Keratinocyte (primary cell): Measurements from ENCODE around the gene NAV3. TPM values are rescaled to one million over a fixed set of nuclear protein-coding genes. Genes with fewer than 3 reads are reported as not detected.
A peak's percentile ranks its signal among the peaks of the same experiment; 100 is the strongest.

ENCODE experiments used
- DNase-seq: peaks from one replicate; pipeline ENCODE4 v3.0.0-alpha.2; 2011; ENCODE audit warnings: low read depth, missing footprints, low spot score
- FAIRE-seq: peaks from 2 replicates; lab custom pipeline; 2011; peaks lifted over from hg19 to GRCh38; lab: Jason Lieb, UNC
- H2AFZ ChIP-seq: 2 replicates; pipeline ENCODE4 v1.6.0; 2012; ENCODE audit warnings: low read length, control low read depth, inconsistent platforms; ENCODE audit not compliant: control insufficient read depth
- H3K27ac ChIP-seq: 2 replicates; pipeline ENCODE4 v1.5.1; 2011; ENCODE audit warnings: low read length; ENCODE audit not compliant: control insufficient read depth, insufficient read depth
- H3K27me3 ChIP-seq: 3 replicates; pipeline ENCODE4 v1.6.0; 2011; ENCODE audit warnings: low read length; ENCODE audit not compliant: control insufficient read depth, insufficient read depth; ENCODE audit errors: extremely low read depth
- H3K36me3 ChIP-seq, 2 experiments: 2 replicates in 1 of 2; 3 replicates in 1 of 2; pipeline ENCODE4 v1.5.1; 2011; ENCODE audit warnings: low read length in 2 of 2, mild to moderate bottlenecking in 1 of 2; ENCODE audit not compliant: control insufficient read depth in 2 of 2, insufficient read depth in 2 of 2; ENCODE audit errors: extremely low read depth in 1 of 2
- H3K4me1 ChIP-seq: 3 replicates; pipeline ENCODE4 v1.5.1; 2011; ENCODE audit warnings: low read length; ENCODE audit not compliant: control insufficient read depth, insufficient read depth; ENCODE audit errors: extremely low read depth
- H3K4me2 ChIP-seq: 3 replicates; pipeline ENCODE4 v1.6.0; 2011; ENCODE audit warnings: low read depth, low read length; ENCODE audit not compliant: control insufficient read depth, insufficient read depth; ENCODE audit errors: extremely low read depth
- H3K4me3 ChIP-seq, 3 experiments: fragments of 200-600 bp in 1 of 3; sonication (generic) in 1 of 3; 2 replicates in 2 of 3; 3 replicates in 1 of 3; pipeline ENCODE4 v1.5.1; 2011 to 2016; ENCODE audit warnings: low read length in 3 of 3, mild to moderate bottlenecking in 3 of 3, control low read depth in 2 of 3, inconsistent platforms in 1 of 3, low read depth in 1 of 3, mixed read lengths in 1 of 3, mixed run types in 1 of 3, moderate library complexity in 1 of 3; ENCODE audit not compliant: control insufficient read depth in 2 of 3, insufficient read depth in 2 of 3; ENCODE audit errors: extremely low read depth in 1 of 3
- H3K79me2 ChIP-seq: 2 replicates; pipeline ENCODE4 v1.6.0; 2012; ENCODE audit warnings: low read length; ENCODE audit not compliant: control insufficient read depth, insufficient read depth
- H3K9ac ChIP-seq: 3 replicates; pipeline ENCODE4 v1.6.0; 2011; ENCODE audit warnings: low read length; ENCODE audit not compliant: control insufficient read depth, insufficient read depth; ENCODE audit errors: extremely low read depth
- H3K9me1 ChIP-seq: 3 replicates; pipeline ENCODE4 v1.6.0; 2011; ENCODE audit warnings: low read length; ENCODE audit not compliant: control insufficient read depth, insufficient read depth; ENCODE audit errors: extremely low read depth
- H3K9me3 ChIP-seq: 2 replicates; pipeline ENCODE4 v1.5.1; 2012; ENCODE audit warnings: low read depth, low read length; ENCODE audit not compliant: control insufficient read depth
- H4K20me1 ChIP-seq: 3 replicates; pipeline ENCODE4 v1.6.0; 2011; ENCODE audit warnings: low read length; ENCODE audit not compliant: control insufficient read depth, insufficient read depth; ENCODE audit errors: extremely low read depth
- CTCF ChIP-seq, 3 experiments: IDR thresholded peaks in 1 of 3; conservative IDR thresholded peaks in 1 of 3; optimal IDR thresholded peaks in 1 of 3; 2 replicates in 2 of 3; 3 replicates in 1 of 3; pipeline versions ENCODE3 to v1.5.1; 2011; ENCODE audit warnings: low read length in 3 of 3, mild to moderate bottlenecking in 3 of 3, moderate library complexity in 2 of 3, control low read depth in 1 of 3, inconsistent platforms in 1 of 3; ENCODE audit not compliant: insufficient read depth in 2 of 3; ENCODE audit errors: extremely low read depth in 1 of 3
- EZH2 ChIP-seq: IDR thresholded peaks from one replicate; pipeline ENCODE4 v1.6.1; 2012; ENCODE audit warnings: inconsistent platforms, mild to moderate bottlenecking, low read length, moderate library complexity
- dilution Hi-C: fragments of 300-500 bp; cut with MboI; formaldehyde crosslinking; loops from one replicate; pipeline ENCODE4 v1.7.0; 2020; ENCODE audit warnings: low sequenced_read_pairs; ENCODE audit not compliant: extremely low pct_ligation_motif_present
- polyA plus RNA-seq, 5 experiments: library from polyadenylated mRNA; depleted of rRNA in 3 of 5; stranded (reverse) in 3 of 5; stranded (forward) in 1 of 5; unstranded in 1 of 5; fragments of >200 nt; gene quantifications; 1 replicate in 1 of 5; 2 replicates in 3 of 5; 3 replicates in 1 of 5; pipeline versions ENCODE4 v1.2.1 to v1.2.3, GENCODE V29; 2011 to 2012; ENCODE audit warnings: missing spikeins in 2 of 5, low read depth in 1 of 5, low replicate concordance in 1 of 5

The NAV3 gene
- polyA plus RNA-seq, 1 donor (not counting 4 experiments of a cell fraction or from before 2014, with no cell fraction given): 22.6 TPM

GRCh38 chr12:77947746-77948145 lies 117.1 kb downstream of the NAV3 start:
- Histone ChIP-seq H3K9me3 (no peaks in the 10 kb centered on the region), H3K4me1 (peaks cover 28% of the 10 kb centered on the region), H4K20me1 (no peaks in the 10 kb centered on the region), H3K4me2 (no peak overlapping the region), H3K36me3 (peaks cover 1 to 14% of the 10 kb centered on the region in 2 experiments), H3K9me1 (no peaks in the 10 kb centered on the region), H2AFZ (no peak overlapping the region), H3K27ac (no peak overlapping the region), H3K4me3 (peak overlapping the region in 1 of 3 experiments; percentile 30), H3K9ac (no peak overlapping the region), H3K79me2 (peaks cover 55% of the 10 kb centered on the region), H3K27me3 (no peaks in the 10 kb centered on the region)
- no peak for FAIRE-seq
- no peak for TF ChIP-seq EZH2
- no peak for TF ChIP-seq CTCF (optimal IDR thresholded peaks at IDR 0.05 in 1 of 3, IDR thresholded peaks at IDR 0.05 in 1 of 3, conservative IDR thresholded peaks at IDR 0.05 in 1 of 3; ENCODE audit: extremely low read depth in 1 of 3, insufficient read depth in 2 of 3, low read length in 3 of 3)
- DNase-seq: no peak
- dilution Hi-C loops: no loop called here

GRCh38 chr12:77949943-77950342 lies 119.2 kb downstream of the NAV3 start:
- no peak overlapping the region for H3K4me3 ChIP-seq
- DNase-seq (no peak), FAIRE-seq (no peak)
- peaks cover 15% of the 10 kb centered on the region for H3K4me1 ChIP-seq
- TF ChIP-seq EZH2 (no peak), CTCF (optimal IDR thresholded peaks at IDR 0.05 in 1 of 3, IDR thresholded peaks at IDR 0.05 in 1 of 3, conservative IDR thresholded peaks at IDR 0.05 in 1 of 3; ENCODE audit: extremely low read depth in 1 of 3, insufficient read depth in 2 of 3, low read length in 3 of 3) (no peak)
- dilution Hi-C loops: no loop called here
- peaks cover 50% of the 10 kb centered on the region for H3K79me2 ChIP-seq
- no peaks in the 10 kb centered on the region for H3K9me3 ChIP-seq
- peaks cover 0 to 9% of the 10 kb centered on the region in 2 experiments for H3K36me3 ChIP-seq
- no peak overlapping the region for H3K9ac ChIP-seq
- no peak overlapping the region for H2AFZ ChIP-seq
- no peak overlapping the region for H3K27ac ChIP-seq
- H3K27me3 ChIP-seq: no peaks in the 10 kb centered on the region
- H4K20me1 ChIP-seq: no peaks in the 10 kb centered on the region
- no peaks in the 10 kb centered on the region for H3K9me1 ChIP-seq
- no peak overlapping the region for H3K4me2 ChIP-seq
